HCT116 (cell line): Measurements from ENCODE around the gene C19orf44.

Source experiments
- CBX3 ChIP-seq: IDR thresholded peaks from 2 replicates; pipeline ENCODE4 v1.6.1; 2012; ENCODE audit warnings: low read depth
- EGR1 ChIP-seq: IDR thresholded peaks from 2 replicates; pipeline ENCODE4 v1.6.1; 2012; ENCODE audit warnings: low read depth
- EZH2 ChIP-seq: fragments of 200-600 bp; sonication (generic); IDR thresholded peaks from 2 replicates; pipeline ENCODE4 v1.6.1; 2017; ENCODE audit warnings: antibody characterized with exemption, mixed run types
- JUND ChIP-seq: IDR thresholded peaks from 2 replicates; pipeline ENCODE4 v1.6.1; 2012
- POLR2A ChIP-seq: IDR thresholded peaks from 2 replicates; pipeline ENCODE4 v1.7.0; 2011; ENCODE audit warnings: borderline replicate concordance; ENCODE audit not compliant: insufficient read depth, insufficient read length; ENCODE audit errors: extremely low read depth
- POLR2AphosphoS5 ChIP-seq: IDR thresholded peaks from 2 replicates; pipeline ENCODE4 v1.6.1; 2011; ENCODE audit warnings: mild to moderate bottlenecking, low read depth, low read length, moderate library complexity
- RAD21 ChIP-seq: IDR thresholded peaks from 2 replicates; pipeline ENCODE4 v1.6.1; 2012; ENCODE audit warnings: low read depth, mild to moderate bottlenecking
- SIN3A ChIP-seq: IDR thresholded peaks from 2 replicates; pipeline ENCODE4 v1.6.1; 2012; ENCODE audit warnings: low read depth
- YY1 ChIP-seq: IDR thresholded peaks from 2 replicates; pipeline ENCODE4 v1.6.1; 2011; ENCODE audit warnings: low read length, low read depth, moderate library complexity, mild to moderate bottlenecking; ENCODE audit not compliant: insufficient replicate concordance; ENCODE audit errors: extremely low read depth
- TF ChIP-seq, protein P1 (sequence below), 3 experiments: fragments of 200-600 bp in 1 of 3; sonication (generic) in 1 of 3; IDR thresholded peaks in 2 of 3; conservative IDR thresholded peaks in 1 of 3; 2 replicates each; pipeline ENCODE4 v1.5.1; 2012 to 2017; ENCODE audit warnings: low read depth in 2 of 3, low read length in 2 of 3, antibody characterized with exemption in 1 of 3, borderline replicate concordance in 1 of 3, control low read depth in 1 of 3, mild to moderate bottlenecking in 1 of 3, mixed read lengths in 1 of 3, mixed run types in 1 of 3, moderate library complexity in 1 of 3; ENCODE audit not compliant: insufficient read depth in 1 of 3
- TF ChIP-seq, protein P2 (sequence below): IDR thresholded peaks from 2 replicates; pipeline ENCODE4 v1.6.1; 2012
- TF ChIP-seq, protein P3 (sequence below): IDR thresholded peaks from 2 replicates; pipeline ENCODE4 v1.6.1; 2012; ENCODE audit warnings: low read depth
- TF ChIP-seq, protein P4 (sequence below): IDR thresholded peaks from 2 replicates; pipeline ENCODE4 v1.6.1; 2012

DNA sequence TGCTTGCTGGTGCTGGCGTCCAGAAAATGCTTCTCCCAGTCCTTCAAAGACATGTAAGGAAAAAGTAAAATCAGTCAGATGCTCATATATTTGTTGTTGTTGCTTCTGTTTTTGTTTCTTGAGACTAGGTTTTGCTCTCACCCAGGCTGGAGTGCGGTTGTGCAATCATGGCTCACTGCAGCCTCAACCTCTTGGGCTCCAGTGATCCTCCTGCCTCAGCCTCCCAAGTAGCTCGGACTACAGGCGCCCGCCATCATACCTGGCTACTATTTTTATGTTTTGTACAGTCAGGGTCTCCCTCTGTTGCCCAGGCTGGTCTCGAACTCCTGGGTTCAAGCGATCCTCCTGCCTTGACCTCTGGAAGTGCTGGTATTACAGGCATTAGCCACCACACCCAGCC lies 13.4 kb upstream of the C19orf44 start:
- TF ChIP-seq, protein P1, sequence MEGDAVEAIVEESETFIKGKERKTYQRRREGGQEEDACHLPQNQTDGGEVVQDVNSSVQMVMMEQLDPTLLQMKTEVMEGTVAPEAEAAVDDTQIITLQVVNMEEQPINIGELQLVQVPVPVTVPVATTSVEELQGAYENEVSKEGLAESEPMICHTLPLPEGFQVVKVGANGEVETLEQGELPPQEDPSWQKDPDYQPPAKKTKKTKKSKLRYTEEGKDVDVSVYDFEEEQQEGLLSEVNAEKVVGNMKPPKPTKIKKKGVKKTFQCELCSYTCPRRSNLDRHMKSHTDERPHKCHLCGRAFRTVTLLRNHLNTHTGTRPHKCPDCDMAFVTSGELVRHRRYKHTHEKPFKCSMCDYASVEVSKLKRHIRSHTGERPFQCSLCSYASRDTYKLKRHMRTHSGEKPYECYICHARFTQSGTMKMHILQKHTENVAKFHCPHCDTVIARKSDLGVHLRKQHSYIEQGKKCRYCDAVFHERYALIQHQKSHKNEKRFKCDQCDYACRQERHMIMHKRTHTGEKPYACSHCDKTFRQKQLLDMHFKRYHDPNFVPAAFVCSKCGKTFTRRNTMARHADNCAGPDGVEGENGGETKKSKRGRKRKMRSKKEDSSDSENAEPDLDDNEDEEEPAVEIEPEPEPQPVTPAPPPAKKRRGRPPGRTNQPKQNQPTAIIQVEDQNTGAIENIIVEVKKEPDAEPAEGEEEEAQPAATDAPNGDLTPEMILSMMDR (IDR thresholded peaks at IDR 0.05 in 2 of 3, conservative IDR thresholded peaks at IDR 0.05 in 1 of 3; ENCODE audit: borderline replicate concordance in 1 of 3, insufficient read depth in 1 of 3, low read depth in 2 of 3, low read length in 2 of 3) = no peak
- TF ChIP-seq YY1 (no peak), POLR2A (no peak), SIN3A (no peak), EGR1 (no peak), CBX3 (no peak), POLR2AphosphoS5 (no peak), RAD21 (no peak), JUND (no peak), EZH2 (no peak)
- TF ChIP-seq, protein P2, sequence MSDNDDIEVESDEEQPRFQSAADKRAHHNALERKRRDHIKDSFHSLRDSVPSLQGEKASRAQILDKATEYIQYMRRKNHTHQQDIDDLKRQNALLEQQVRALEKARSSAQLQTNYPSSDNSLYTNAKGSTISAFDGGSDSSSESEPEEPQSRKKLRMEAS = no peak
- TF ChIP-seq, protein P3, sequence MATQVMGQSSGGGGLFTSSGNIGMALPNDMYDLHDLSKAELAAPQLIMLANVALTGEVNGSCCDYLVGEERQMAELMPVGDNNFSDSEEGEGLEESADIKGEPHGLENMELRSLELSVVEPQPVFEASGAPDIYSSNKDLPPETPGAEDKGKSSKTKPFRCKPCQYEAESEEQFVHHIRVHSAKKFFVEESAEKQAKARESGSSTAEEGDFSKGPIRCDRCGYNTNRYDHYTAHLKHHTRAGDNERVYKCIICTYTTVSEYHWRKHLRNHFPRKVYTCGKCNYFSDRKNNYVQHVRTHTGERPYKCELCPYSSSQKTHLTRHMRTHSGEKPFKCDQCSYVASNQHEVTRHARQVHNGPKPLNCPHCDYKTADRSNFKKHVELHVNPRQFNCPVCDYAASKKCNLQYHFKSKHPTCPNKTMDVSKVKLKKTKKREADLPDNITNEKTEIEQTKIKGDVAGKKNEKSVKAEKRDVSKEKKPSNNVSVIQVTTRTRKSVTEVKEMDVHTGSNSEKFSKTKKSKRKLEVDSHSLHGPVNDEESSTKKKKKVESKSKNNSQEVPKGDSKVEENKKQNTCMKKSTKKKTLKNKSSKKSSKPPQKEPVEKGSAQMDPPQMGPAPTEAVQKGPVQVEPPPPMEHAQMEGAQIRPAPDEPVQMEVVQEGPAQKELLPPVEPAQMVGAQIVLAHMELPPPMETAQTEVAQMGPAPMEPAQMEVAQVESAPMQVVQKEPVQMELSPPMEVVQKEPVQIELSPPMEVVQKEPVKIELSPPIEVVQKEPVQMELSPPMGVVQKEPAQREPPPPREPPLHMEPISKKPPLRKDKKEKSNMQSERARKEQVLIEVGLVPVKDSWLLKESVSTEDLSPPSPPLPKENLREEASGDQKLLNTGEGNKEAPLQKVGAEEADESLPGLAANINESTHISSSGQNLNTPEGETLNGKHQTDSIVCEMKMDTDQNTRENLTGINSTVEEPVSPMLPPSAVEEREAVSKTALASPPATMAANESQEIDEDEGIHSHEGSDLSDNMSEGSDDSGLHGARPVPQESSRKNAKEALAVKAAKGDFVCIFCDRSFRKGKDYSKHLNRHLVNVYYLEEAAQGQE = no peak
- TF ChIP-seq, protein P4, sequence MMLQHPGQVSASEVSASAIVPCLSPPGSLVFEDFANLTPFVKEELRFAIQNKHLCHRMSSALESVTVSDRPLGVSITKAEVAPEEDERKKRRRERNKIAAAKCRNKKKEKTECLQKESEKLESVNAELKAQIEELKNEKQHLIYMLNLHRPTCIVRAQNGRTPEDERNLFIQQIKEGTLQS = no peak
